Renal pelvis (tissue), 4 donors: Measurements from ENCODE around the gene MRPS15. TPM values are rescaled to one million over a fixed set of nuclear protein-coding genes. Genes with fewer than 3 reads are reported as not detected.

Experiments used
- DNase-seq: peaks from one replicate; pipeline ENCODE4 v3.0.0-alpha.2; 2013
- polyA plus RNA-seq, 3 donors: library from polyadenylated mRNA; unstranded; fragments of 120-200 nt; gene quantifications; one replicate each; pipeline ENCODE4 v1.2.1, GENCODE V29; 2013; ENCODE audit not compliant: insufficient read length in 3 of 3

The MRPS15 gene
- polyA plus RNA-seq, 3 donors = 68.6 to 72.2 (median 69.3) TPM

GRCh38 chr1:36467027-36467410 is 2.8 kb upstream of the MRPS15 start:
- DNase-seq = no peak

GRCh38 chr1:36466370-36467026 is 2.3 kb upstream of the MRPS15 start:
- DNase-seq = no peak

GRCh38 chr1:36465731-36466369 is 1.7 kb upstream of the MRPS15 start:
- DNase-seq = no peak

- peak; percentile 47 for DNase-seq
Measured at GRCh38 chr1:36464605-36465393, 615 bp upstream of the MRPS15 start.

GRCh38 chr1:36463463-36463802 is 751 bp downstream of the MRPS15 start:
- no peak for DNase-seq

GRCh38 chr1:36458910-36459309 is 5.3 kb downstream of the MRPS15 start:
- DNase-seq = no peak

GRCh38 chr1:36457691-36458090 is 6.5 kb downstream of the MRPS15 start:
- no peak for DNase-seq

- no peak for DNase-seq
Measured at GRCh38 chr1:36456391-36456928, 7.7 kb downstream of the MRPS15 start.

GRCh38 chr1:36455386-36455785 is 8.8 kb downstream of the MRPS15 start:
- DNase-seq = no peak

GRCh38 chr1:36453600-36454388 is 10.4 kb downstream of the MRPS15 start:
- DNase-seq = no peak

- no peak for DNase-seq
Measured at GRCh38 chr1:36453051-36453450, 11.1 kb downstream of the MRPS15 start.

GRCh38 chr1:36450919-36451305 is 13.3 kb downstream of the MRPS15 start:
- DNase-seq = peak; percentile 30

GRCh38 chr1:36450270-36450918 is 13.8 kb downstream of the MRPS15 start, which contains the start of gene OSCP1:
TSS of gene OSCP1 (minus strand) at chr1:36450451. CDS start at chr1:36450369, 82 bp downstream.
- DNase-seq = peak; percentile 97

GRCh38 chr1:36448530-36449056 is 15.6 kb downstream of the MRPS15 start:
- DNase-seq = no peak

- no peak for DNase-seq
Measured at GRCh38 chr1:36447450-36447849, 16.7 kb downstream of the MRPS15 start.

GRCh38 chr1:36446746-36447145 is 17.4 kb downstream of the MRPS15 start:
- DNase-seq = no peak

GRCh38 chr1:36446271-36446670 is 17.9 kb downstream of the MRPS15 start:
- no peak for DNase-seq

GRCh38 chr1:36443297-36443696 is 20.9 kb downstream of the MRPS15 start:
- no peak for DNase-seq

- no peak for DNase-seq
Measured at GRCh38 chr1:36442337-36442736, 21.8 kb downstream of the MRPS15 start.

- no peak for DNase-seq
Measured at GRCh38 chr1:36440646-36441045, 23.5 kb downstream of the MRPS15 start.

- no peak for DNase-seq
Measured at GRCh38 chr1:36440044-36440443, 24.1 kb downstream of the MRPS15 start.
